DMS 273 treated with DMSO at 0.1 percent for 48 hours (cell line): ENCODE results near the gene CEP350.
"Not testable (repeated sequence)": the region's sequence is repeated elsewhere in the genome, so short reads cannot be mapped to it uniquely, and the experiment has no call there.

Source experiments
- DNase-seq: peaks from one replicate; lab custom pipeline; 2025; lab: John Stamatoyannopoulos, UW

Gene CEP350

DNA sequence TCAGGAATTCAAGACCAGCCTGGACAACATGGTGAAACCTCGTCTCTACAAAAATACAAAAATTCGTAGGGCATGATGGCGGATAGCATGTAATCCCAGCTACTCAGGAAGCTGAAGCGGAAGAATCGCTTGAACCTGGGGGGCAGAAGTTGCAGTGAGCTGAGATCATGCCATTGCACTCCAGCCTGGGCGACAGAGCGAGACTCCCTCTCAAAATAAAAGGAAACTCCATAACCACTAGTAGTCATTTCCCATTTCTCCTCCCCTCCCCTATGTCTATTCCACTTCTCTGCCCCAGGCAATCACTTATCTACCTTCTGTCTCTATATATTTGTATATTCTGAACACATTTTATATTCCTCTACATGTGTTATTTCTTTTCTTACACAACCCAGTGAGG, 4.0 kb upstream of the CEP350 start:
- DNase-seq: no peak

DNA sequence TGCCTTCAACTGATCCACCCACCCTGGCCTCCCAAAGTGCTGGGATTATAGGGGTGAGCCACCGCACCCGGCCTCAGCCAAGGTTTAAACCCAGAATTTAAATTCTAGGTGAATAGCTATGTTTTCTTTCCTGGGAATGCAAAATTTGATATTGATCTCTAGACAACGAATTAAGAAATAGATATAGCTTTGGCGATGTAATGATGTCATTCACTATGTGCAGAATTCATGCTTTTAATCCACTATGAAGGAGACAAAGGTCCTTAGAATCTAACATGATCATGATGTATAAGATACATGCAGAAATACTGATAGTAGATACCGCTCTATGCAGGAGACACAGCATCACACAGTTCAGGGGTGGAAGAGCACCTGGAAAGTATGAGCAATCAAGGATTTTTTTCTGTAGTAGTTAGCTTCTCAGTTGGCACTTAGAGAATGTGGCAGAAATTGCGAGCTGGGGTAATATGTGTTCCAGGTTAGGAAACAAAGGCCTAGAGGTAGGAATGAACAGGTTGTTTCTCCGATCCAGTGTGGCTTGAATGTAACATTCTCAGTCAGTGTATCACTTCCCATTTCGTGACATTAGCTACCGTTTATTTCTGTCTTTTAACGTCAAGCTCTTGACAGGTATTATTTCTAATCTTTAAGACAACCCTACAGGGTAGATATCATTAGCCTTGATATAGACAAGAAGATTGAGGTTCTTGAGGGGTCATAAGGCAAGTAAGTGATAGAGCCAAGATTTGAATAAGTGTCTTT, 3.0 kb upstream of the CEP350 start:
- no peak for DNase-seq

DNA sequence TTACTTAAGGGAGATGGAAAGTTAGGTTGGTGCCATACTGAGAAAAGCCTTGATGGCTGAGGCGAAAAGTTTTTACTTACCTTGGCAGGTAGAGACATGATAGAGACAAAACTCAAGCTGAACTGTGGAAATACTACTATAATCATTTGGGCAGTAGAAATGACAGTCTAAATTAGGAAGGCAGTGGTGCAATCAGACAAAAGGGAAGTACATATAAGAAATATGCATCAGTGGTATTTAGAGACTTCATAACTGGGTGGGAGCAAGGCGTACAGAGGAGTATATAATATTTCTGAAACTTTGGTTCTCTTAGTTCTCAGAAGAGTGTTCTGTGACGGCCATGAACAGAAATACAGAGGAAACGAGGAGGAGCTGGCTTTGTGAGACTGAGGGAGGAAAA, 2.4 kb upstream of the CEP350 start:
- DNase-seq: no peak

DNA sequence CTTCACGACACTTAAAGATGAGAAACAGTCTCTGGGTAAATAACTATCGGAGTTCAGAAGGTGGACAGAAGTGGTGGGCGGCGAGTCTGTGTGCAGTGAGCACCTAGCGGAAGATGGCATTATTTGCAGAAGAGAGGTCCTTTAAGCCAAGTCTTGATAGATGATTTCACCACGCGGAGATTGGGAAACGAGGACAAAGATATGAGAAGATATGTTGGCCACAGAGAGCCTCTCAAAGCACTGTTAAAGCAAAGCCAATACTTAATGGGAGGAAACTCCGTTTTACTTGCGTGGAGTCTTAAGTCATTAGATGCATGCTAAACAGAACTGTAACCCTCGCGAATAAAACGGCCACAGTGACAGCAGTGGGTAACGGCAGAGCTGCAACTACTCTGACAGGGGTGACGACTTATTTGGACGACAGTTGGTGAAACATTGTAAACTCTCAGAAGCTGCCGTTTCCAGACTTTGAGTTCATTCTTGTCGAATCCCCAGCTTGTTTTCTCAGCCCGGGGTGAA, 577 bp upstream of the CEP350 start:
- no peak for DNase-seq

DNA sequence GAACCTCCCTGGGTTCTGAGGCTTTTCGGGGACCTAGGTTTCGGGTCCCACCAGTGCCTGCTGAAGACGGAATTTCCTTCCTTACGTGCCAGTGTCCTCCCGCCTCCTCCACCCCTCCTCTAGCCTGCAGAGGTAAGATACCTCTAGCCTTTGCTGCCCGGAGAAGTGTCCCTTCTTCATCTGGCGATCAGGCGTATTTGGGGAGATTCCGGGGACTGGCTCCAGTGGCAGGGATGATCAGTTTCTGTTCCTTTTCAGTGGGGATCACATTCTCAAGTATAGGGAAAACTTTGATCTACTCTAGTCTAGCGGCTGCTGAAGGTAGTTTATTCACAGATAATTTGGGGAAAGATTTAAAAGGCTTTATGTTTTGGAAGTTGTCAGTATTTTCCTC, 674 bp downstream of the CEP350 start:
- no peak for DNase-seq

DNA sequence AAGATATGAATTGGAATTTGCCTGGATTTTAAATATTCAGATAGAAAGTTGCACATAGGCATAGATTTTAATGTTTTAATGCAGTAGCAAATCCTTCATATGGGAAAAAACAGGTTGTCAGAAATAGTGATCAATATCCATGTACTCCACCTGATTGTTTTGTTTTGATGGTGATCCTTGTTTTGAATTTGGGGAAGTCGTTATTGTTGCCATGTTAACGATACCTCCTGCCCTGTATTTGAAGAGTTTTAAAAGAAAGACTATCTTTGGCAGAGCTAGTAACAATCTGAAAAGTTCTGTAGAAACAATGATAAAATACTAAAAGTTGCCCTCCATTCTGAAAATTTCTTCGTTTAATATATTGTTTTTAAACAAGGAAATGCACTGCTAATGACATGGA, 1.1 kb downstream of the CEP350 start:
- no peak for DNase-seq

DNA sequence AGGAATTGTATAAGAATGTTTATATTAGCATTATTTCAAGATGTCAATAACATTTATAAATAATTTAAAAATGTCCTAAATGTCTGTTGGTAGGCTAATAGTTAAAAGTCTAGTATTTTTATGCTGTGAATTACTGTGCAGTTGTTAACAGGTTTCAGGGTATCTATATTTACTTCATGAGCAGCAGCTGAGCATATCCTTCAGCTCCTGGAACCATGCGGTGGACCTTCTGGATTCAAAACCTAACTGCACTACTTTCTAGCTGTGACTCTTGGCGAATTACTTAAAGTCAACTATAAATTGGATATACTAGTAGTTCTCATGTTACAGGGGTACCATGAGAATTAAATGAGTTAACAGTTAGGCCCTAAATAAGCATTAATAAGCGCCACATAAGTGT, 3.7 kb downstream of the CEP350 start:
- peak; percentile 72 for DNase-seq

DNA sequence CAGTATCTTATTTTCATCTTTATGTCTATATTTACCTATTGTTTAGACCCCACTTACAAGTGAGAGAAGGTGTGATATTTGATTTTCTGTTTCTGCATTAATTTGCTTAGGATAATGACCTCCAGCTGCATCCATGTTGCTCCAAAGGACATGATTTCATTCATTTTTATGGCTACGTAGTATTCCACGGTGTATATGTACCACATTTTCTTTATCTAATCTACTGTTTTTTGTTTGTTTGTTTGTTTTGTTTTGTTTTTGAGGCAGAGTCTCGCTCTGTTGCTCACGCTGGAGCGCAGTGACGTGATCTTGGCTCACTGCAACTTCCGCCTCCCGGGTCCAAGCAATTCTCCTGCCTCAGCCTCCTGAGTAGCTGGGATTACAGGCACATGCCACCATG, 7.6 kb downstream of the CEP350 start:
- not testable (repeated sequence) for DNase-seq

DNA sequence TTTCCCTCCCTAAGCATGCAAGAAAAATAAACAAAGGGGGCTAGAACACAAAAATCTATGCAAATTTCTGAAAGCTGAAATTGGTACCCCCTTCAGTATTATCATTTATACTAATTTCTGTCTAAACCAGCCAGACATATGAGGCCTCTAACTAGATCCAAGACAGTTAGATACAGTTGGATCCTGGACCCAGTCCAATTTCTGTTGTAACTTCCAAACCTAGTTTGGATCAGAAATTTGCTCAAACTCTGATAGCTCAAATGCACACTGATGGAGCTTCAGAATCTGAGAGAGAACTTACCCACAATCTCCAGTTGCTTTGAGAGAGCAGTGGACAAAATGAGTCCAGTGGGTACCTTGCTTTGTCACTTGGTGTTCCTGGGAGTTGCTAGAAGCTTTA, 11.9 kb downstream of the CEP350 start:
- no peak for DNase-seq

DNA sequence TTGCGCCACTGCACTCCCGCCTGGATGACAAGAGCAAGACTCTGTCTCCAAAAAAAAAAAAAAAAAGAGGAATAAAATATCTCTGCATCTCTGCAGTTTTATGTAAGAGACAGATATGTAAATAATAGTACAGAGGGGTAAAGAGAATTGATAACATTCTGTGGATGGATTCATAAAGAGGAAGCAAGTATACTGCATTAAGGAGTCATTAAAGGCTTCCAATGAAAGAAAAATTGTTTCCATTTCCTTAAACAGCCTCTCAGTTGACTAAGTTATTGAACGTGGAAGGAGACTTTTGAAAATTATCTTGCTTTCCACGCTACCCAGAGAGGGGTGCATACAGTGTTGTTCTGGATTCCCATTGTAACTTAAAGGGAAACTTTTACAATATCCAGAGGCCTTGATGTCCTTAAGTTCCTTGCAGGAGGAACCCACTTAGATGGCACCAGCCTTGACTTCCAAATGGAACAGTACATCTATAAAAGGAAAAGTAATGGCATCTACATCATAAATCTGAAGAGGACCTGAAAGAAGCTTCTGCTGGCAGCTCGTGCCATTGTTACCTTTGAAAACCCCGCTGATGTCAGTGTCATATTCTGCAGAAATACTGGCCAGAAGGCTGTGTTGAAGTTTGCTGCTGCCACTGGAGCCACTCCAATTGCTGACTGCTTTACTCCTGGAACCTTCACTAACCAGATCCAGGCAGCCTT, 13.8 kb downstream of the CEP350 start:
- DNase-seq: no peak

DNA sequence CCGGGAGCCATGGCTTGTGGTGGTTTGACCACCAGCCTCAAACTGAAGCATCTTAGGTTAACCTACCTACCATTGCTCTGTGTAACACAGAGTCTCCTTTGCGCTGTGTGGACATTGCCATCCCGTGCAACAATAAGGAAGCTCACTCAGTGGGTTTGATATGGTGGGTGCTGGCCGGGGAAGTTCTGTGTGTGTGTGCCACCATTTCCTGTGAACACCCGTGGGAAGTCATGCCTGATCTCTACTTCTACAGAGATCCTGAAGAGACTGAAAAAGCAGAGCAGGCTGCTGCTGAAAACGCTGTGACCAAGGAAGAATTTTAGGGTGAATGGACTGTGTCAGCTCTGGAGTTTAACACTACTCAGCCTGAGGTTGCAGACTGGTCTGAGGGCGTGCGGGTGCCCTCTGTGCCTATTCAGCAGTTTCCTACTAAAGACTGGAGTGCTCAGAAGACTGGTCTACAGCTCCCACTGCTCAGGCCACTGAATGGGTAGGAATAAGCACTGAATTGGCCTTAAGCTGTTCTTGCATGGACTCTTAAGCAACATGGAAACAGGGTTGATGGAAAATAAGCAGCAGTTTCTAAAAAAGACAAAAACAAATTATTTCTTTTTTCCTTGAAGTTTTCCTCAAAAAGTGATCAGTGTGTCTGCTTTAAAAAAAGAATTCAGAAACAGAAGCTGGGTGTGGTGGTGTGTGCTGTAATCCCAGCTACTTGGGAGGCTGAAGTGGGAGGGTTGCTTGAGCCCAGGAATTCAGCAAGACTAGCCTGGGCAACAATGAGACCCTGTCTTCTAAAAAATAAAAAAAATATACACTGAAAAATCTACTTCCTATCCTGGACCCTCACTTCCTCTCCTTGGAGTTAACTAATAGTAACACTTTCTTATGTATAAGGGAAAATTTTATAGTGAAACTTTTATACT, 14.6 kb downstream of the CEP350 start:
- no peak for DNase-seq

DNA sequence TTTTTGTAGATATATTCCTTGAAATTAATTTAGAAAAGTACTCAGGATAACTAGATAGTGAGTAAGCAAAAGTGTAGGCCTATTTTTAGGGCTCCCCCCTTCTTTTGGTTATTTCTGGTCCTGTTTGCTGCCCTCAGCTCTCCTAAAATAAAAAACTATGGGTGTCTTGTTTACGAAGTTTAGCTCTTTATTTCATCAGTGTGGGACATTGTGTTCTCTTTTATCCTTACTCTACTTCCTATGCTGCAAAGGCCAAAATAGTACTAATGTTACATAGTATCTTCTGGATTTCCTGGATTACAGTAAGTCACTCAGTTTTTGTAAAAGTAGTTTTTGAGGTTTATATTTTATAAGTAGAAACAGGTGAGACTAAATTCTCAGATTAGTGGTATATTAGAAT, 15.4 kb downstream of the CEP350 start:
- no peak for DNase-seq

DNA sequence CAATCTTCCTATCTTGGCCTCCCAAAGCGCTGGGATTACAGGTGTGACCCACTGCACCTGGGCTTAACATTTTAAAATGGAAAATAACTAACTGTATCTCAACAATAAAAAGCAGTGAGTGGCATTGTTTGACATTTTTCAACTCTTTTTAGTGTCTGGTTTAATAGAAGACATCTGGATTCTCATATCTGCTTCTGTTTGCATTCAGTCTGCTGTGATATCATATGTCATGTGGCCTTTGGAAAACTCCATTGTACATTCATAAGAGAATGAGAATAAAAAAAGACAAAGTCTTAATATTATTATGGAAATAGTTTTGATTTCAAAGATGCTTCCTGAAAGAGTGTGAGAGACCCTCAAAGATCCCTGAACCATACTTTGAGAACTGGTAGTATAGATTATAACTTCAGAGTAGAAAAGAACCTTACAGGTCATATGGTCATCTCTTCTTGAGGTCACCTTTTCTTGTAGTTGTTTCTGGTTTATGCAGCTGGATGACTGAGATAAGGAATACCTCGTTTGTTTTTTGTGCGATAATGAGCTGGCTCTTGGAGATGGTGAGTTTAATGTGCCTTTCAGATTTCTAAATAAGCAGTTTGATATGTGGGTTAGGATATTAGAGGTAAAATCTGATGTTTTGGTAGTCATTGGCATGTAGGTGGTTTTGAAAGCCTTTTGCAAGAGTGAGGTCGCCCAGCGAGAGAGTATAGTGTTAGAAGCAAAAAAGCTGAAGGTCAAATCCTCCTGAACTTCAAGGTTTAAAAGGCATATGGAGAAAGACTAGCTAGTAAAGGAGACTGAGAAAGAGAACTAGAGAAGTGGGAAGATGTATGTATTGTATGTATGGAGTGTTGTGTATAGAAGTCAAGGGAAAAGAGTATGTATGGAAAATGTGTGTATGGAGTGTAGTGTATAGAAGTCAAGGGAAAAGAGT, 17.2 kb downstream of the CEP350 start:
- no peak for DNase-seq

DNA sequence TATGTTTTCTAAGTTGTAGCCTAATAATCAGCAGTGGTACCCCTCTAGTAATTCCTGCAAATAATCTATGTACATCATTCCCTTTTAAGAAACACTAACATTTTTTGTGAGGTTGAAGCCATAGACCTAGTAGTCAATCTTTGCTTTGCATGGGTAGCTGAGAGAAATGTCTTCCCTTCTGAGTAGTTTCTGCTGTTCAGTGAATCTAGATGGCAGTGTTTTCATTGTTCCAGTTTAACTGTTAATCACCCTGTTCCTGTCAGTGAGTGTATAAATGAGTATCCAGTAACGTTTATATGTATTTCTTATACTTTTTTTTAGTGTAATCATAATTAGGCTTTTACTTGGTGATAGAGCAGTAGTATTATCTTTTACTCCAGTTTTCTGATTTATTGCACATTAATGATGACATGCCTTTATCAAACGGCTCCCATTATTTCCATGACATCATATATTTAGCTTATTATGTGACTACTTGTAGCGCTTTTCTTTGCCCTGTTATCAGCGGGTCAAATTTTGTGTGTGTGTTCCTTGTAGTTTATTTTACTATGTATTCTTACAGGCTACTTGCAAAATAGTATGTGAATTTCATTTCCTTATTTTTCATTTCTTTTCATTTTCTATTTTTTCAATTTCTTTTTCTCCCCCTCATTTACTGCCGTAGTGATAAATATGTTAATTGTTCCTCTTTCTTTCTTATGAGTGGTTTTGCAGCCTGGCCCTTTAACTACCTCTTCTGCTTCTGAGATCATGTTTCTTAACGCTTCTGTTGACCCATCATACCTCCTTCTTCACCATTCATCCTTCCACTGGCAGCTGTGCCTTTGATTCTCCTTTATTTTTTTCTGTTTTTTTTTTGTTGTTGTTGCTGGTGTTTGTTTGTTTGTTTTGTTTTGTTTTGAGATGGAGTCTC, 18.8 kb downstream of the CEP350 start:
- no peak for DNase-seq

DNA sequence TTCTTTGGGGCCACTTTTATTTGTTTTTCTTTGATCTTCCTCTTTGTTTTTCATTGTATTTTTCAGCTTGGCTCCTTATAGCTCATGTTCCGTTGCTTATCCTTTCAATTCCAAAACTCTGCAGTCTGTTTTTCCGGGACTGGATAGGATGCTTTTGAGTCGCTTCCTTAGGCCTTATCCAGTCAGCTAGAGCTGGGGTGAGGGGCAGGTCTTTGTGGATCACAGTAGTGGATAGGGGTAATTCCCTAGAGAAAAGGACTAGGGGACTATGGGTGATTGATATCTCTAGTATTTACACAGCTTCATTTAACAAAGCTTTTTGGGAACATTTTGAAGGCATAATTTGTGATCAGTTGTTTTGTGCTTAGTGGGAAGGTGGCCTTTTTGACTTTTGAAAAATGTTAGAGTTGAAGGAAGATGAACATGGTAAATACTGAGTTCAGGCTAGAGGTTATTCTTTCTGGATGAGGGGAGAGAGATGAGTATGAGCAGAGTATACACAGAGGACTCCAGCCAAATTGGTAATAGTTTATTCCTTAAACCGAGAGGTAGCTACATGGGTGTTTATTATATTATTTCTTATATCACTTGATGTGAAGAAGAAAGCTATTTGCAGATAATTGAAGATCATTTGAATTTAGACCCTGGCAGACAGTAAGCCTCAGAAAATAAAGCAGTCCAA, 22.5 kb downstream of the CEP350 start:
- DNase-seq: no peak

DNA sequence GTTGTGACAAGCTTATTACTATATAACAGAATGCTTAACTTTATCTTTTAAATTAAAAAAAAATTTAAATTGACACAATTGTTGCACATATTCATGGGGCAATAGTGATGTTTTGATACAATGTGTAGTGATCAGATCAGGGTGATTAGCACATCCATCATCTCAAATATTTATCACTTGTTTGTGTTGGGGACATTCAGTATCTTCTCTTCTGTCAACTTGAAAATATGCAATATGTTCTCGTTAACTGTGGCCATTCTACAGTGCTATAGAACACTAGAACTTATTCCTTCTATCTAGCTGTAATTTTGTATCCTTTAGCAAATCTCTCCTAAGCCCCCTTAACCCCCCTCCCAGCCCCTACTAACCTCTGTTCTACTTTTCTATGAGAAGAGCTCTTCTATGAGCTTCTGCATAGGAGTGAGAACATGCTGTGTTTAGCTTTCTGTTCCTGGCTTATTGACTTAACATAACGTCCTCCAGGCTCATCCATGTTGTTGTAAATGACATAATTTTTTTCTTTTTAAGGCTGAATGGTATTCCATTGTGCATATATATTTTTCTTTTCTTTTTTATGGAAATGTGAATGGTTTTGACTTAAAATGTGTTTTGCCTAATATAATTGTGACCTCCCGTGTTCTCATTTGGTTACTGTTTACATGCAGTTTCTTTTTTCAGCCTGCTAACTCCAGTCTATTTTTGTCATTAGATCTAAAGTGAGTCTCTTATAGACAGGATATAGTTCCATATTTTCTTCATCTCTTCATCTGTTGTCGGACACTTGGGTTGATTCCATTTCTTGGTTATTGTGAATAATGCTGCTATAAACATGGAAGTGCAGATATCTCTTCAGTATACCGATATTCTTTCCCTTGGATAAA, 23.8 kb downstream of the CEP350 start:
- DNase-seq: no peak

DNA sequence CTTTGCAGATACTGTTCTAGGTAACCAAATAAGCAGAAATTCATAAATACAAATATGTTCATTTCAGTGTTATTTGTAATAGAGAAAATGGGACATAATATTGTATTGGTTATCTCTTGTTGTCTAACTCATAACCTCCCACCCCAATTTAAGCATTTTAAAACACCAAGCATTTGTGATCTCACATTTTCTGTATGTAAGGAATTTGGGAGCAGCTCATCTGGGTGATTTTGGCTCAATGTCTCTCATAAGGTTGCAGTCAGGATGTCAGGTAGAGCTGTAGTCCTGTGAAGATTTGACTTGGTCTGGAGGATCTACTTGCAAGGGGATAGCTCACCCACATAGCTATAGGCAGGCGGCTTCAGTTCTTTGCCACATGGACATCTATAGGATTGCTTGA, 29.5 kb downstream of the CEP350 start:
- DNase-seq: no peak

DNA sequence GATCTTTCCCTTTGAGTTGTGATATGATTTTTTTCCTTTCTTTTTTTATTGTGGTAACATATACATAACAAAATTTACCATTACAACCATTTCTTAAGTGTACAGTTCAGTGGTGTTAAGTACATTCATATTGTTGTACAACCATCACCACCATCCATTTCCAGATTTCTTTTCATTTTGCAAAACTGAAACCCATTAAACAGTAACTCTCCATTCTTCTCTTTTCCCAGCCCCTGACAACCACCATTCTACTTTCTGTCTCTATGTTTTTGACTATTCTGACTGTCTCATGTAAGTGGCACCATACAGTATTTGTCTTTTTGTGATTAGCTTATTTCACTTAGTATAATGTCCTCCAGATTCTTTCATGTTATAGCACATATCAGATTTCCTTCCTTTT, 30.3 kb downstream of the CEP350 start:
- no peak for DNase-seq

DNA sequence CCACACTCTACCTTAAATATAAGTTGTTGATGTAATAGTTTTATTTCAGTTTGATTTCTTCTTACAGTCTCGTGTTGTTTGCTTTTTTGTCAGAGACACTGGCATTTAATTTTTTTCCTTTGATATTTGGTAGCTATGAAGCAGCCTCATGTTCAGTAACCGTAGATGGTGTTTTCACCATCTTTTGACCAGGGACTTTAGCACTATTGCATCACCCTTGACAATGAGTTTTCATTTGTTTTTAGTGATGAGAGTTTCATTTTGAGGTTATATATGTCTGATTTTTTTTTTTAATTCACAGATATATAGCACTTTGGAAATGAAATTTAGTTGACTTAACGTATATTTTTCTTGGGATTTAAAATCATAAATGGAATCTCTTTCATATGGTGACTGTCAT, 36.2 kb downstream of the CEP350 start:
- no peak for DNase-seq
